ENCODE measurements around the gene NBPF1.
"Not testable (repeated sequence)": the region's sequence is repeated elsewhere in the genome, so short reads cannot be mapped to it uniquely, and the experiment has no call there.

DNA sequence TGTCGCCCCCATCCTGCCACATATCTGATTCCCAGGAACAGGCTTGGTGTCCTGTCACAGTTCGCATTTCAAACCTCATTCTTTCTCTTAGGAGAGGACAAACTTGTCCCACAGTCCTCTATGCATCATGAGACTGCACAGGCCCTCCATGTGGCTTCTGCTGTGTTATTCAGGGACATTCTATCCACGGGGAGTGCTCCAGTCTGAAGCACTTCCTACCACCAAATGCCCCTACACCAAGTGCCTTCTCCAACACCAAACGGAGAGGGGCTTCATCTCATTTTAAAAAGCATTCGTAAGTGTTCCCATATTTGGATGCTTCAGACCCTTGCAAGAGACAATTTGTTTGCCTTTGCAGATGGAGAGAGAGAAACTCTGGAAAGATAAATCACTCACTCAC is 25.3 kb downstream of the NBPF1 start:
- TF ChIP-seq, protein P1, sequence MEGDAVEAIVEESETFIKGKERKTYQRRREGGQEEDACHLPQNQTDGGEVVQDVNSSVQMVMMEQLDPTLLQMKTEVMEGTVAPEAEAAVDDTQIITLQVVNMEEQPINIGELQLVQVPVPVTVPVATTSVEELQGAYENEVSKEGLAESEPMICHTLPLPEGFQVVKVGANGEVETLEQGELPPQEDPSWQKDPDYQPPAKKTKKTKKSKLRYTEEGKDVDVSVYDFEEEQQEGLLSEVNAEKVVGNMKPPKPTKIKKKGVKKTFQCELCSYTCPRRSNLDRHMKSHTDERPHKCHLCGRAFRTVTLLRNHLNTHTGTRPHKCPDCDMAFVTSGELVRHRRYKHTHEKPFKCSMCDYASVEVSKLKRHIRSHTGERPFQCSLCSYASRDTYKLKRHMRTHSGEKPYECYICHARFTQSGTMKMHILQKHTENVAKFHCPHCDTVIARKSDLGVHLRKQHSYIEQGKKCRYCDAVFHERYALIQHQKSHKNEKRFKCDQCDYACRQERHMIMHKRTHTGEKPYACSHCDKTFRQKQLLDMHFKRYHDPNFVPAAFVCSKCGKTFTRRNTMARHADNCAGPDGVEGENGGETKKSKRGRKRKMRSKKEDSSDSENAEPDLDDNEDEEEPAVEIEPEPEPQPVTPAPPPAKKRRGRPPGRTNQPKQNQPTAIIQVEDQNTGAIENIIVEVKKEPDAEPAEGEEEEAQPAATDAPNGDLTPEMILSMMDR (IDR thresholded peaks at IDR 0.05; ENCODE audit: extremely low read depth in 1 of 2, insufficient read depth in 1 of 2, low read depth in 1 of 2, low read length in 2 of 2): not testable (repeated sequence)
- TF ChIP-seq POLR2A (IDR thresholded peaks at IDR 0.05; ENCODE audit: low read depth, low read length); POLR2AphosphoS5 (IDR thresholded peaks at IDR 0.05; ENCODE audit: insufficient read depth, low read depth, low read length); JUN (IDR thresholded peaks at IDR 0.05; ENCODE audit: borderline replicate concordance, insufficient read depth, insufficient read length, low read depth); EZH2 (IDR thresholded peaks at IDR 0.05; ENCODE audit: borderline replicate concordance, low read depth, low read length, severe bottlenecking): not testable (repeated sequence)
- TF ChIP-seq, protein P2, sequence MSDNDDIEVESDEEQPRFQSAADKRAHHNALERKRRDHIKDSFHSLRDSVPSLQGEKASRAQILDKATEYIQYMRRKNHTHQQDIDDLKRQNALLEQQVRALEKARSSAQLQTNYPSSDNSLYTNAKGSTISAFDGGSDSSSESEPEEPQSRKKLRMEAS (IDR thresholded peaks at IDR 0.05; ENCODE audit: insufficient read depth, insufficient read length): not testable (repeated sequence)
